GM15510 (cell line): Measurements from ENCODE around the gene AFF1.

Experiments
- POLR2A ChIP-seq: IDR thresholded peaks from 3 replicates; pipeline ENCODE4 v1.6.1; 2011; ENCODE audit warnings: borderline replicate concordance; ENCODE audit not compliant: insufficient read length; ENCODE audit errors: extremely low read depth

Gene AFF1

DNA sequence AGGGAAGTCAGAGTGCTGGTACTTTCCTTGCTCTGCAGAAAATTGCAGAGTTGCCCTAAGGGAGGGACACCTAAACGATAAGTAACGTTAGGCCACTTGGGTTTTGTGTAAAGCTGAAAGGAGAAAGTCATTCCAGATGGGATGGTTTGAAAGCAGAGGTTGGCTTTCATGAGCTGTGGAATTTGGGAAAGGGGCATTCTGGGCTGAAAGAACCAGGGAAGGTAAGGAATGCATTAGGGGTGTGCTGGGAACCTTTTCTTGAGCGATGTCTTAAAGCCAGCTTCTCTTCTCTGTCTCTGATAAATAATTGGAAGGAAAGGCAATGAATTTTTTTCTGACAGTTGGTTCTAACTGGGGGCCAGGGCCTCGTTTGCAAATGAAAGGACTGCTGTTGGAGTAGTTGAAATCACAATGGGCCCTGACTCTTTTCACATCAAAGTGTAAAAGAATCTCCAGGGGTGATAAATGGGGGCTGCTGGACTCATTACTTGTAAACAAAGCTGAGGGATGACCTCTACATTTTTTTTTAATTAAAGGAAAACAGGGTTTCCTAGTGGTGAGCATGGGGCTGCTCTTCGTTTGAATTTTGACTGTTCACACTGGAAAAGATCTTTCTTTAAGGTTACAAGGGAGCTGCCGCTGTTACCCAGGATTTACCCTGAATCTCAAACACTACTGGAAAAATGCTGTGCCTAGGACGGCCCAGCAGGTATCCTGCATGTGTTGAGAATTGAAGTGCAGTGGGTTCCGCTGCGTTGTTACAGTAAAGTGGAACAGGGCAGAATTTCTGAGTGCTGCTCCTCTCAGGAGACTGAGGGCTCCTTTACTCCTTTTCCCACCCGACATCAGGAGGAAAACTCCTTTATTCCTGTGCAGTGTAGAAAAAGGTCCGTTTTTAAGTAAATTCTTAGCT is 25.0 kb downstream of the AFF1 start:
- TF ChIP-seq POLR2A = no peak

DNA sequence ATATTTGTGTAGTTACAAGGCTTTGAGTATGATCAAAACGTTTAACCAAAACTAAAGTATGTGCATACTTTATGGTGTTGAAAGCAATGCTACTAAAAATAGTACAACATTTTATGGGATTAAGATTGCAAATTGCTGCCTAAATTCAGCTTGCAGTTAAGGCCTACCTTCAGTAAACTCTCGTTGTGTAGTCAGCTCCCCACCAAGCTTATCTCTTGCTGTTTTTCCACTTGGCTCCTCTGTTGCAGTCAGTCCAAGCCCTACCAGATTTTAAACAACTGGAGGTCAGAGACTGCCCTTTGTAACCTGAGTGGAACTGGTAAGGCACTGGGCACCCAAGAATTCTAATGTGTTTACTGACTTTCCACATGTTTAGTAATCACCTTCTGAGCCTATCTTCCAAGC is 25.7 kb downstream of the AFF1 start:
- no peak for TF ChIP-seq POLR2A

DNA sequence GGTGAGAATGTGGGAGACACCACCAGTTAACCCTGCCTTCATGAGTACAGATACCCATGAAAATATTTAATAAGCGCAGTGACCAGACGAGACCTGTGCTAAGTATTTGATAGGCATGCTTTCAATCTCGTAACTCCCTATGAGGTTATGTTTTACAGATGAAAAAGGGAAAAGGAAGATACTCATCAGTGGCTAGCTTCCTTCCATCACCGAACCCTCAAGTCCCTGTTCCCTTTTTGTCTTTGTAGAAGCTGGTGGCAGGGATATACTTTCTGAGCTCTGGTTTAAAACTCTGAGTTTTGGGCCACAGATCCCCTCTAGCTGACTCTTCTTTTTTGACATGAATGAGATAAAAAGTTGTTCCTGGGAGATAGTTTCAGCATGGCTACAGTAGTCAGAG is 26.3 kb downstream of the AFF1 start:
- no peak for TF ChIP-seq POLR2A

DNA sequence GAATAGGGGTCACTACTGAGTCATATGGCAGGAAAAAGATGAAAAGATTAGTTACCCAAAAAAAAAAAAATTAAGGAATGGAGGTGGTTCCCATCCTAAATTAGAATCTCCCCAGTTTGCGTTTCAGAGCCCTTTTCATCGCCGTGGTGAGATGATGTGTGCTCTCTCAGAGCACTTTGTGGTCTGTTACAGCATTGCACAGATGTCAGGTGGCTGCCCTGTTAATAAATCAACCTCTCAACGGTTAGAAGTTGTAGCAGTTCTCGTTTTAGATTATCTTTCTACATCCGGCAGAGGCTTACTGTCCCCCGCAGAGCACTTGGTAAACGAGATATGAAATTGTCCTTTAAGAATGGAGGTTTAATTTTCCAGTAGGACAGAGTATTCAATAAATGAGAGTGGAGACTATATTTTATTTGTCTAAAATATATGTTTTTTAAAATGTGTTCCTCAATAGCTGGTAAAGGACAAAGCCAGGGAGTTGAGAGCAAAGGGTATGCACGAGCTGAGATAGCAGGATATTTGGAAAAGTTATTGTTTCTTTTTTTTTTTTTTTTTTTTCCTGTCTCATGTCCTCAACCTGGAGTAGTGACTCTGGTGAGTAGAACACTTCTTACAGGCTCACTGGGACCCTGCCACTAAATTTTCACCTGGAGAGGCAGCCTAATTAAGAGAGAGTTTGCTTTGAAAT is 26.9 kb downstream of the AFF1 start:
- TF ChIP-seq POLR2A = no peak

DNA sequence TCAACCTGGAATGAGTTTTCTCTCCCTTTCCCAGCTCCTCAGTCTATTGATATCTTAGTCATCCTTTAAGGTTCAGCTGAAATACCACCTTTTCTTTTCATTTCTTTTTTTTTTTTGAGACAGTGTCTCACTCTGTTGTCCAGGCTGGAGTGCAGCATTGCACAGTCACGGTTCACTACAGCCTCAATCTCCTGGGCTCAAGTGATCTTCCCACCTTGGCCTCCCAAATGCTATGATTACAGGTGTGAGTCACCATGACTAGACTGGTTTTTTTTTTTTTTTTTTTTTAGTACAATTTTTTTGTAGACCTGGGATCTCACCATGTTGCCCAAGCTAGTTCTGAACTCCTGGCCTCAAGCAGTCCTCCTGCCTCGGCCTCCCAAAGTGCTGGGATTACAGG is 28.9 kb downstream of the AFF1 start:
- TF ChIP-seq POLR2A = no peak

DNA sequence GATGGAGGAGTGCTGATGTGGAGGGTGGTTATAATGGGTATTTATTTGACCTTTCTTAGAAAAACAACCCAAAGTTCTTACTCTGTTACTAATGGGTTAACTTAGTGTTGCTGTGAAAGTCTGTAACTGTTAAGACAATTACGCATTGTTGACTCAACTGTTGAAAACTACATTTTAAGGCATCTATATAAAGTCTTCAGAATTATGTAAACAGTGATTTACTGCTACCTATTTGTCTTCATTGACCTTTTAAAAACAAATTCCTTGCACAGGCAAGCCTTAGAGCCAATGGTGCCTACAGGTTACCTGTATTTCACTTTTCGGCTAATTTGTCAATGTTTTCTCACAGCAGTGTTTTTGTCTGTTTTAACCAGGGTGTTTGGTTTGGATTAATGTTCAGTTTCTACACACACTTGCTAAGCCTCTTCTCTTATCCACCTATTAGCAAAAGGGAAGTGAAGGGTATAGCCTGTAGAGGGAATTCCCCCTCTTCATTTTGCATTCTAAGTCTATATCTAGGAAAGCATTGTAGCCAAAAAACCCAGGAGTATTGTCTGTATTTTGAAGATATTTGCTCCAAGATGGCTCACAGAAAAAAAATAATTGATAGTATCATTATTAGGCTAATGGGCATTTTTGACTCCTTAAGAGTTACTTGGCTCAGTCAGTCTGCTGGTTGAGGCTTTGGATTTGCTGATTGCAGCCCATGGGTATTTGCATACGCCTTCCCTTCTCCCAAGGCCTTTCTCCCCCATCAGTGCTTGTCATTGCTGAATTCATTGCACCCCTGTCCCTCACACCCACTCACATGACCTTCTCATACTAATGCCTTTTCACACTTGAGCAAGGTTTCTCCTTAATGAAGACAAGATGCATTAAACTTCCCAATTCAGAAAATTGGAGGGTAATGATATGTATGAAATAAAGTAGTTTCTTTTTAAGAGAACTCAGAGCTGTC is 30.5 kb downstream of the AFF1 start:
- no peak for TF ChIP-seq POLR2A

DNA sequence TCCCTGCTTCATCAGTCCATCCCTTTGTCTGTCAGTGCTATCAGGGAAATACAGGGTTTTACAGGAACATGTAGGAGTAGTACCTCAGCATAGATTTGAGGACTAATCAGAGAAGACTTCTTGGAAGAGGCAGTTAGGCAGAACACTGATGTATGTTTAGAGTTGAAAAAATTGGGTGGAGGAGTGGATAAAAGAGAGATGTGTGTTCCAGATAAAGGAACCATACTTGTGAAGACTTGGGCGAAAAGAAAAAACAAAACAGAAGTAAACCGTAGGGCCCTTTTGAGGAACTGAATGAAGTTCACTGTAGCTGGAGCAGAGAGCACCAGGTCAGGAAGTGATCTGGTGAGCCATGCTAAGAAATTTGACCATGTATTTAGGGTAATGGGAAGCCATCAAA is 32.3 kb downstream of the AFF1 start:
- TF ChIP-seq POLR2A = no peak

DNA sequence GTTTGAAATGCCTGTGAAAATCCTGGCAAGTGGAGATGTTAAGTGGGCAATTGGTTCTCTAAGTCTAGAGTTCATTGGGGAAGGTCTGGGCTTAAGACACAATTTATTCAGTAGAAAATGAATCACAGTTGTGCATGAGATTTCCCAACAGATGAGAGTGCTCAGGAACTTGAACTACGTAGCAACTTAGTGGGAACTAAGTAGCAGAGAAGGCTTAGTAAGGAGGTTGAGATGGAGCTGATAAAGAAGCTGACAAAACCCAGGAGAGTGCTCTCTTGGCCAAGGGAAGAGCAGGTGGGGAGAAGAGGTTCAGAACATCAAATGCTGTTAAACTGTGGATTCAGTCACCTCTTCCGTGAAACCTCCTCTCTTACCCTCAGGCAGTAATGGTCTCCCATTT is 33.0 kb downstream of the AFF1 start:
- no peak for TF ChIP-seq POLR2A

DNA sequence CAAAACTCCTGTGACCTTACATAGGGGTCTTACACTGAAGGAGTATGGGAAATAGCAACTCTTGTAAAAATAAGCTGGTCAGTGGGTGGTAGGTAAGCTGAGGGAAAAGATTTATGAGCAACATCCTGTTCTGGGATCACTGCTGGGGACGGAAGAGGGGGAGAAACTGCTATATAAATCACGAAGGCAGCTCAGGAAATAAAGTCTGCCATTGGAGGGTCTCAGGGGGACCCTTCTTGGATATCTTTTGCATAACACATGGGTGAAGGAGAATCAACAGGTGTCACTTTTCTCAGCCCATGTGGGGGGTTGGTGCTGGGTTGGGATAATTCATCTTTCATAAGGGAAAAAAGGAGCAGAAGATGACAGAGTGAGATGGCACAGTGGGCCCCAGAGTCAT is 33.7 kb downstream of the AFF1 start:
- TF ChIP-seq POLR2A = no peak

DNA sequence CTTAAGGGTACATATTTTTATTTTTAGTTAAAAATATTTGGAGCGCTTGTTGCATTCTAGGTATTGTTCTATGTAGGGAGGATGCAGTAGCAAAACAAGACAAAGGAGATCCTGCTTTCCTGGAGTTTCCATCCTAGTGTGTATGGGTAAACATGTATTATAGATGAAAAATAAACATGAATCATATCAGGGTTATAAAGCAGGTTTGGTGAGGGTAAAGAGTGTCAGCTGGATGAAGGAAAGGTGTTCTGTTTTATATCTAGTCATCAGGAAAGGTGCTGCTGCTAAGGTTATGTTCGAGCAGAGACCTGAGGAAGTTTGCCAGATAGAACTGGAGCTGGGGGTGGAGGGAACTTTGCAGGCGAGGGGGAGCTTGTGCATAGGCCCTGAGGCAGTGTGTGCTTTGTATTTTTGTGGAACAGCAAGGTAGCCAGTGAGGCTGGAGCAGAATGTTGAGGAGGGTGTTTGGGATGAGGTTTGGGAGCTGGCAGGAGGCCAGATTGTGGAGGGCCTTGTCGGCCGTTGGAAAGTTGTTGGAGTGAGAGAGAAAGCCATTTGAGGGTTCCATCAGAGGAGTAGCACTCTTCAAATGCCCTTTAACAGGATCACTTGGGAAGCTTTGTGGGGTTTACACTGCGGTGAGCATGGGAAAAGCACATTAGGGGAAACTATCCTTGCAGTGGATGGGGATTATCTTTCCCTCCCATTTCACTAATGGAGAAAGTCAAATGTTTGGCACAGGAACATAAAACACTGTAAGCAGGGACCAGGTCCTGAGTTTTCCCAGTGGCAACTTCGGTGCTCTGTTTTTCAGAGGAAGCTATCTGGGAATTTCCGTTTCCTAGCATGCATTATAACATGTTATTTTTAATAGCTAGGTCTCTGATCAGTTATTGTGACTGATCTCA is 35.9 kb downstream of the AFF1 start:
- TF ChIP-seq POLR2A = no peak

DNA sequence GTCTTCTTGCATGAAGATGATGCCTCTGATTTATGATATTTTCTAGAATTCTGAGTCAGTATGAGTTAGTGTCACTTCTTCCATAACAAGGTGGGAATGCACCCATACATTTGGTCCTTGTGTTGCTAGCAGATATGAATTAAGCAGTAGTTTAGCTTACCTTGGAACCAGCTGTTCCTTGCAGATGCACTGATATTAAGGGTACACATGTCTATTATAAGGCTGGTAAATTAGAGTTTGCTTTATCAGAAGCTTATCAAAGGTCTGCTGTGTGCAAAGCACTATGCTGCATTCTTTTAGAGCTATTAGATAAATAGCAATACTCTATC is 36.5 kb downstream of the AFF1 start:
- no peak for TF ChIP-seq POLR2A

DNA sequence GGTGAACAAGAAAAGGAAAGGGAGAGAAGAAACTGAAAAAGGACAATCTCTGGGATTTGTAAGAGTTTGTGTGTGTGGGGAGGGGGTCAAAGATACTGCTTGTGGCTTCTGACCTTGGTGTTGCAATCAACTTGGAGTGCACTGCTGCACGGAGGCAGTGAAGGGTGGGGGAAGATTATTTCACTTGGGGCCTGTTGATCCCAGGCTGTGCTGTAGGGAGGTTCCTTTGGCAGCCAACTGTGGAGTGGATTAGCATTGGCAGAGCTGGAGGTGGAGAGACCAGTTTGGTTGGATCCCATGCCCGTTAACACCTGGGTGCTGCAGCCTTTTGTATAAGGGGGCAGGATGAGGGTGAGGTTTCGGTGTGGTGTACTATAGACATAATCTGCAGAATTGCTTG is 38.2 kb downstream of the AFF1 start:
- no peak for TF ChIP-seq POLR2A

DNA sequence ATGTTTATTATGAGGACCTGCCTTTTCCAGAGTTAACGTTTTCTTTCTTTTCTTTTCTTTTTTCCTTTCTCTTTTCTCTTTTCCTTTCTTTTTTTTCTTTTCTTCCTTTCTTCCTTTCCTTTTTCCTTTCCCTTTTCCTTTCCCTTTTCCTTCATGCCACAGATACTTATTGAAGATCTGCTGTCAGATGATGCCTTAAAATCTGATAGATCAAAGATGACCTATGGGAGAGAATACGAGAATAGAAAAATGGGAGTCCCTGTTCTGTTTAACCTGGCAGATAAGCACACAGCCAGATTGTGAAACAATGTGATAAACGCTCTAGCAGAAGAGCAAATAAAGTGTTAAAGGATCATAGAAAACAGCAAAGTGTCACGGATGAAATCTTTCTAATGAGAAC is 38.9 kb downstream of the AFF1 start:
- no peak for TF ChIP-seq POLR2A

DNA sequence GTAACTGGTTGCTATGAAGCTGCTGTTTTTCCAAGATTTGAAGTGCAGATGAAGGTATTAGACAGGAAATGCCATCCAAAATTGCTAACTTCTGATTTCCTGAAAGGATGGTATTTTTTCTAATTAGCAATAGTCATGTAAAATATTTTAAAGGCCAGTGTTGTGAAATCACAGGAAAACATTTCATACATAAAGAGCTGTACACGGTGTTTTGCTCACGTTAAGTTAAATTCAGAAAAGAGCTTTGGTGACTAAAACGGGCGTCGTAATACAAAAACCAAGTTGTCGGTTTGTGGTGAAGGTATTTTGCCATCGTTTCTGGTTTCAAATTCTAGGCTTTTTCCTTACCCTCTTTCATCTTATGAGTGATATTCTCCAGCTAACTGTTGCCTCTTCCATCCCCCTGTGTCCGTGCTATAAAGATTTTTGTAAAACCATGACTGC is 39.8 kb downstream of the AFF1 start:
- no peak for TF ChIP-seq POLR2A

DNA sequence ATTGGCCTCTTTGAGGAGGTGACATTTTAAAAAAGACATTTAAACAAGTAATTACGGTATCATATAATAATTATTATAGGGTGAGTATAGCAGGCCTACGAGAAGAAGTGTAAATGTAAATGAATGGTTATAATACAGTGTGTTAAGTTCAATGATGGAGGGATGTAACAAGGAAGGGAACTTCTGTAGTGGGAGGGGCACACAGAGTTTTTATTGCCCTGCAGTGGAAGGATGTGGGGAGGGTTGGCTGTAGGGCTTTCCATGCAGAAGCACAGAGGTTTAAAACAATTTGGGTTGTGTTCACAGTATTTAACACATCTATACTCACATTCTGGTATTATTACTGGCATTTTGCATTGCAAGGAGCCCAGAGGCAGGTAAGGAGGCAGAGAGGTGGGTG is 41.1 kb downstream of the AFF1 start:
- no peak for TF ChIP-seq POLR2A
